HG02970 (cell line): ENCODE measurements around the gene GPR152.
A peak's percentile ranks its signal among the peaks of the same experiment; 100 is the strongest.
"Not testable (repeated sequence)": the region's sequence is repeated elsewhere in the genome, so short reads cannot be mapped to it uniquely, and the experiment has no call there.

Source experiments
- ATAC-seq: cut with Tn5 transposase; IDR thresholded peaks from one replicate; pipeline ENCODE4 v1.9.1; 2021; ENCODE audit warnings: mild to moderate bottlenecking, moderate library complexity, moderate number of reproducible peaks; ENCODE audit not compliant: unreplicated experiment, low FRiP score

Gene GPR152

DNA sequence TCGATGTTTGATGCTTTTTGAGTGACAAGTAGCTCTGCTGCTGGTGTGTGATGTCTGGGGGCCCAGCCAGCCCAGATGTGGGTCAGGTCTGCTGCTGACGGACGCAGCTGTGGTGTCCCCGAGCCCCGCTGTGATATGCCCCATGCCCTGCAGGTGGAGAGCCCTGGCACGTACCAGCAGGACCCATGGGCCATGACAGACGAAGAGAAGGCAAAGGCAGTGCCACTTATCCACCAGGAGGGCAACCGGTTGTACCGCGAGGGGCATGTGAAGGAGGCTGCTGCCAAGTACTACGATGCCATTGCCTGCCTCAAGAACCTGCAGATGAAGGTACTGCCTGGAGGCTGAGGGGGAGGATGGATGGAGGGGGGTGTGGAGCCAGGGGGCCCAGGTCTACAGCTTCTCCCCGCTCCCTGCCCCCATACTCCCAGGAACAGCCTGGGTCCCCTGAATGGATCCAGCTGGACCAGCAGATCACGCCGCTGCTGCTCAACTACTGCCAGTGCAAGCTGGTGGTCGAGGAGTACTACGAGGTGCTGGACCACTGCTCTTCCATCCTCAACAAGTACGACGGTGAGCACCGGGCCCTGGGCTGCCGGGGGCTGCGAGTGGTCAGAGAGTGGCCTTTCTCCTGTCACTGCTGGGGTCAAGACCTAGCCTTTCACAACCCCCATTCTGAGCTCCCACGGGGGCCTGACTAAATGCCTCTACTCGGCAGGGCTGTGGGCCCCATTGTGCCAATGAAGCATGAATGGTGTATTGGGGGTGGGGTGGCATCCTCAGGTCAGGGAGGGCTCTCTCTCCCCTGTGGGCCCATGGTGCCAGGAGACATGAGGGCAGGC lies 37.6 kb upstream of the GPR152 start:
- no peak for ATAC-seq

DNA sequence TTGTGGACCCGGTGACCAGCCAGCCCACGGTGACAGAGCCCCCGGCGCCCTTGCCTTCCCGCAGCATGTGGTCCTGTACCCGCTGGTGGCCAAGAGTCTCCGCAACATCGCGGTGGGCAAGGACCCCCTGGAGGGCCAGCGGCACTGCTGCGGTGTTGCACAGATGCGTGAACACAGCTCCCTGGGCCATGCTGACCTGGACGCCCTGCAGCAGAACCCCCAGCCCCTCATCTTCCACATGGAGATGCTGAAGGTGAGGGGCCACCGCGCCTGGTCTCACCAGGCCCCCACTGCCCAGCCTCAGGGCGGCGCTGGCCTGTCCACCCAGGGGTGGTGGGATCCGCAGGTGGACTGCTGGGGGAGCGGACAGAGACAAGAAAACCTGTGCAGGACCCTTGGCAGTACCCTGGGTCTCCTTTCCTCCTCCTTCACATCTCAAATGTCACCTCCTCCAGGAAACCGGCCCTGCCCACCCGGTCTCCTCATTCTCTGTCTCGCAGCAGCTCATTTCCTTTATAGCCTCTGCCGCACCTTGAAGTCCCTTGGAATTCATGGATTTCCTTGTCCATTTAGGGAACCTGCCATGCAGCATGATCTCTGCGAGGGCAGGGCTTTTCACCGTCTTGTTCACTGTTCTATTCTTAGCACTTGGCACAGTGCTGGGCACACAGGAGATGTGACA lies 36.8 kb upstream of the GPR152 start:
- ATAC-seq, result no peak

DNA sequence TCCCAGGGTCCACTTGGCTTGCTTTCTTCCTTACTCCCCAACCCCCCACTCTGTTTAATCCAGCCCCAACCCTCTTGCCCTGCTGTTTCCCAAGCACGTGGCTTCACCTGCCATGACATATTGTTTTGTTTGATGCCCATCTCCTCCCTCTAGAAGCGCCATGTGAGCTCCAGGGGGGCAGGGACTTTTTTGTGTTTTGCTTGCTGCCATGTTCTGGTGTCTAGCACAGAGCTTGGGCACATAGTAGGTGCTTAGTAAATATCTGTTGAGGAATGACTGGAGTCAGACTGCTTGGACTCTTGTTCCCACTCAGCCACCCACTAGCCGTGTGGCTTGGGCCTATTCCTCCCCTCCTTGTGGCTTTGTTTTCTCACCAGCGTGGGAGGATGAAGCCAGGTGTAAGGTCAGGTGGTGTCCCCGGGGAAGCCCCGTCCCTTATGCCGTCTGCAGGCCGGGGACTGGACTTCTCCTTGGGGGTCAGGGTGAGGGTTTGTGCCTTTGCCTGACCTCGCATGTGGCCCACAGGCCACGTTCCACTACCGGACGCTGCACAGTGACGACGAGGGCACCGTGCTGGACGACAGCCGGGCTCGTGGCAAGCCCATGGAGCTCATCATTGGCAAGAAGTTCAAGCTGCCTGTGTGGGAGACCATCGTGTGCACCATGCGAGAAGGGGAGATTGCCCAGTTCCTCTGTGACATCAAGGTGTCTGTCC lies 34.1 kb upstream of the GPR152 start:
- no peak for ATAC-seq

DNA sequence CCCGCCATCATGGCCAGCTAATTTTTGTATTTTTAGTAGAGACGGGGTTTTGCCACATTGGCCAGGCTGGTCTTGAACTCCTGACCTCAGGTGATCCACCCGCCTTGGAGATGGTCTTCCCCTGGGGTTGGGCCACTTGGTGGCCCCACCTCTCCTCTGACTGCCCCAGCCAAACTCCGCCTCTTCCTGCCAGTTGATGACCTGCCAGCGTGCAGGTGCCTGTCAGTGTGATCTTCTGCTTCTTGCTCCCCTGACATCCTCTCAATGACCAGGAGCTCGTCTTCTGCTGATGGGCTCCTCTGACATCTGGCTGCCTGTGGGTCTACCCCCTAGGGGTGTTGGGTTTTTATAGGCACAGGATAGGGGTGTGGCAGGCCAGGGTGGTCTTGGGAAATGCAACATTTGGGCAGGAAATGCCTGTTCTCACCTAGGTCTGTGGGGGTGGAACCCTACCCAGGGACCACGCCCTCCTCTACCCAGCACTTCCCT lies 33.4 kb upstream of the GPR152 start:
- ATAC-seq, result not testable (repeated sequence)

DNA sequence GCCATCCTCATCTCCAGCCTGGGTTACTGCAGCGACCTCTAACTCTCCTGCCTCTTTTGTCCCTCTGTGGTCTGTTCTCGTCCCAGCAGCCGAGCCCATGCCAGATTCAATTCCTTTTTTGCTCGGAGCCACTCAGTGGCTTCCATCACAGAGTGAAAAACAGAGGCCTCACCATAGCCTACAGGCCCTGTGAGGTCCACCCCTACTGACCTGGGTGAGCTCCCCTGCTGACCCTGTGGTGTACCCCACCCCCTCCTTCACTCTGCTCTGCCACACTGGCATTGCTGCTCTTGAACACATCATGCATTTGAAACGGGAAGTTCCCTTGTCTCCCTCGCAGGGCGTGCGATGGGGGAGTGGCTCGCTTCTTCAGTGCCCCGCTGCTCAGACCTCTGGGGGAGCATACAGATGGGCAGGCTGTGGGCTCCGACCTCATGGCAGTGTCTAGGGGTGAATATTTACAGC lies 32.4 kb upstream of the GPR152 start:
- no peak for ATAC-seq

DNA sequence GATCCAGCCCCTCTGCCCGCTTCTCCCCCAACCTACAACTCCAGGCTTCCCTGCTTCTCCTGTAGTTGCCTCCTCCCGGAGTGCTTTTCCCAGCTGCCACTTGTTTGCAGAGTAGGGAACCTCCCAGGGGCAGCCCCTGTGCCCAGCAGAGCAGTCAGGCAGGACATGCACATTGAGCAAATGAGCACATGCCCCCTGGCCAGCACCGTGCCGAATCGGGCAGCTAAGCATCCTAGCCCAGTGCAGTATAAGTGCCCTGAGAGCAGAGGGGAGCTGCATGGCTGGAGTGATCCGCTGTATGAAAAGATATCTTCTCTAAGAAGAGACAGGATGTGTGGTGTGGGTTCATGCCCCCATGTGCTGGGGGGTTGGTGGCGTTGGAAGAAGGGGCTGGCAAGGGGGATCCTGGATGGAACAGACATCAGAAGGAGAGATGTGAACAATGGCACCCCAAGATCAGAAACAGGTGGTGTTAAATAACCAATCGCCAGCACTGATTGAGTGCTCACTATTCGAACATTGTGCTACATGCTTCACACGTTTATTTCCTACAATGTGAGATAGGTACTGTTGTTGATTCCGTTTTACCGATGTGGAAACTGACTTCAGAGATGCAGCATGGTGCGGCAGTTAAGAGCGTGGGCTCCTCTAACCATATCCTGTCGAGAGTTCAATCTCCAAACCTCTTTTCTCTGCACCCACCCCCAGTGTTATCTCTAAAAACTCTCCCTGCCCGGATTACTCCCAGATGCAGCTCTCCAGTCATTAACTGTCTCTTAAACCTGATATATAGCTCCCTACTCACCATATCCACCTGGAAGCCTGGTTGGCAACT lies 31.5 kb upstream of the GPR152 start:
- no peak for ATAC-seq

DNA sequence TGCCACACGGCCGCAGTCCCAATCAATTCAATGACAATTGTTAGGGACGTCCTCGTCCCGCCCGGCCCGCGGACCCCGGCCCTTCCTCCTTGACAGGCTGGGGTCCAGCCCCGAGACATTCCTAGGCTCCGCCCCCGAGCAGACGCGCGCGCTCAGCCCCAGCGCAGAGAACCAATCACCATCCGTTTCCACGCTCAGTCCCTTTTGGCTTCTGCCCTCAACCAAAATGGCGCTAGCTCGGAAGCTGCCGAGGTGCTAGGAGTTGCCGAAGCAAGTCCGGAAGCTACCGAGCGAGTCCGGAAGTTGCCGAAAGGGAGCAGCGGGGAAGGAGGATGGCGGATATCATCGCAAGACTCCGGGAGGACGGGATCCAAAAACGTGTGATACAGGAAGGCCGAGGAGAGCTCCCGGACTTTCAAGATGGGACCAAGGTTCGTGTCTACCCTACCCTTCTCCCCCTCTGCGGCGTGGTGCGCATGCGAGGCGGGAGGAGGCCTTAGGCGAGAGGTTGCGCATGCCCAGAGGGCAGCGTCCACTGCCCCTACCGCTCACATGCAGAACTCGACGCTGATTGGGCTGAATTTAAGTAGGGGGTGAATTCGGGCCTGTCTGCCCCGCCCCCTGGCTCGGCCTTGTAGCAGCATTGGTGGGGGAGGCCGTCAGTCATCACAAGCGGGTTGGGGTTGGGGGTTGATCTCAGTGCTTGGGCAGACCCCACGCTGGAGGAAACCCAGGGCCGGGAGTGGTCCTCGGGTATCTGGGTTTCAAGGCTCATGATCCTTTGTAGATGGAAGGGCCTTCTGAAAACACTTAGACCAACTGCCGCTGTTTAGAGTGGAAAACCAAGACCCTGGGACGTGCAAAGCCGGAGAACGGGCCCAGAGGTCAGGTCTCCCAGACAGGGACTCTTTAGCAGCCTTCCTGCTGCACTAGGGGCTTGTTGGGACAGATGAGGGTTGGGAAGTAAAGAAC lies 30.6 kb upstream of the GPR152 start, which contains the start of gene AIP:
Gene AIP (plus strand): TSS at position 200 of the 972 bp plus-strand sequence. CDS start 133 bp downstream, at position 333.
- ATAC-seq, result peak; percentile 71

DNA sequence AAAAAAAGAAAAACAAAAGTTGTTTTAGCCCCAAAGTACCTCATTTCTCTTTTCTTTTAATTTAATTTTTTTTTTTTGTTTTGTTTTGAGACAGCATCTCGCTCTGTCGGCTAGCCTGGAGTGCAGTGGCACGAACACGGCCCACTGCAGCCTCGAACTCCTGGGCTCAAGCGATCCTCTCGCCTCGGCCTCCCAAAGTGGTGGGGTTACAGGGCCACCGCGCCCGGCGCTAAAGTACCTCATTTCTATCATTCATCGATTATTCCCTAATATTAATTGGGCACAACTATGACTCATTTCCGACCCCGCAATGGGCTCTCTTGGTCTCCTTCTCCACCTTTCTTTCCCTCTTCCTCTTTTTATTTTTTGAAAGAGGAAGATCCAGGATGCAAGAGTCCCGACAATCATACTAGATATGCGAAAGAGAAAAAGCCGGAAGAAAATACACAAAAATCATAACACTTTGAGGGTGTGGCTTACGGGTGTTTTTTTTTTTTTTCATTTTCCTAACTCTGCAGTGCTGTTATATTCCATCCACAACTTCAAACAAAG lies 29.8 kb upstream of the GPR152 start:
- no peak for ATAC-seq

DNA sequence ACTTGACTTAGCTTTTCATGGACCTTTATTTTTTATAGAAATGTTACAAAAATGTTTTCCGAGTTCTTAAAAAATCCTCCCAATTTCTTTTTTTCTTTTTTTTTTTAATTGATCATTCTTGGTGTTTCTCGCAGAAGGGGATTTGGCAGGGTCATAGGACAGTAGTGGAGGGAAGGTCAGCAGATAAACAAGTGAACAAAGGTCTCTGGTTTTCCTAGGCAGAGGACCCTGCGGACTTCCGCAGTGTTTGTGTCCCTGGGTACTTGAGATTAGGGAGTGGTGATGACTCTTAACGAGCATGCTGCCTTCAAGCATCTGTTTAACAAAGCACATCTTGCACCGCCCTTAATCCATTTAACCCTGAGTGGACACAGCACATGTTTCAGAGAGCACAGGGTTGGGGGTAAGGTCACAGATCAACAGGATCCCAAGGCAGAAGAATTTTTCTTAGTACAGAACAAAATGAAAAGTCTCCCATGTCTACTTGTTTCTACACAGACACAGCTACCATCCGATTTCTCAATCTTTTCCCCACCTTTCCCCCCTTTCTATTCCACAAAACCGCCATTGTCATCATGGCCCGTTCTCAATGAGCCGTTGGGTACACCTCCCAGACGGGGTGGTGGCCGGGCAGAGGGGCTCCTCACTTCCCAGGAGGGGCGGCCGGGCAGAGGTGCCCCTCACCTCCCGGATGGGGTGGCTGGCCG lies 25.0 kb upstream of the GPR152 start:
- ATAC-seq, result not testable (repeated sequence)

DNA sequence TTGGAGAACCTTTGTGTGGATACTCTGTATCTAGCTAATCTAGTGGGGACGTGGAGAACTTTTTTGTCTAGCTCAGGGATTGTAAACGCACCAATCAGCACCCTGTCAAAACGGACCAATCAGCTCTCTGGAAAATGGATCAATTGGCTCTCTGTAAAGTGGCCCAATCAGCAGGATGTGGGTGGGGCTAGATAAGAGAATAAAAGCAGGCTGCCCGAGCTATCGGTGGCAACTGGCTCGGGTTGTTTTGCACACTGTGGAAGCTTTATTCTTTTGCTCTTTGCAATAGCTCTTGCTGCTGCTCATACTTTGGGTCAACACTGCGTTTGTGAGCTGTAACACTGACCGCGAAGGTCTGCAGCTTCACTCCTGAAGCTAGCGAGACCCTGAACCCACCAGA lies 24.2 kb upstream of the GPR152 start:
- ATAC-seq, result not testable (repeated sequence)

DNA sequence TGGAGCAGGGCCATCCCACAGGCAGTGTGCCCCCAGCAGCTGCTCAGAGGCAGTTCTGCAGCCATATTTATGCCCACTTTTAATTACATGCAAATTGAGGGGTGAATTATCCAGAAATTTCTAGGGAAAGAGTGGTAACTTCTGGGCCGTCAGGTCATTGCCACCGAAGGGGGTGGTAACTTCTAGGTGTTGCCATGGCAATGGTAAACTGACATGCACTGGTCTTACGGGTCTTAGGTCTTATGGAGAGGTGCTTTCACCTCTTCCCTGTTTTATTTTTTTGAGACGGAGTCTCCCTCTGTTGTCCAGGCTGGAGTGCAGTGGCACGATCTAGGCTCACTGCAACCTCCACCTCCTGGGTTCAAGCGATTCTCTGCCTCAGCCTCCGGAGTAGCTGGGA lies 20.4 kb upstream of the GPR152 start:
- no peak for ATAC-seq

DNA sequence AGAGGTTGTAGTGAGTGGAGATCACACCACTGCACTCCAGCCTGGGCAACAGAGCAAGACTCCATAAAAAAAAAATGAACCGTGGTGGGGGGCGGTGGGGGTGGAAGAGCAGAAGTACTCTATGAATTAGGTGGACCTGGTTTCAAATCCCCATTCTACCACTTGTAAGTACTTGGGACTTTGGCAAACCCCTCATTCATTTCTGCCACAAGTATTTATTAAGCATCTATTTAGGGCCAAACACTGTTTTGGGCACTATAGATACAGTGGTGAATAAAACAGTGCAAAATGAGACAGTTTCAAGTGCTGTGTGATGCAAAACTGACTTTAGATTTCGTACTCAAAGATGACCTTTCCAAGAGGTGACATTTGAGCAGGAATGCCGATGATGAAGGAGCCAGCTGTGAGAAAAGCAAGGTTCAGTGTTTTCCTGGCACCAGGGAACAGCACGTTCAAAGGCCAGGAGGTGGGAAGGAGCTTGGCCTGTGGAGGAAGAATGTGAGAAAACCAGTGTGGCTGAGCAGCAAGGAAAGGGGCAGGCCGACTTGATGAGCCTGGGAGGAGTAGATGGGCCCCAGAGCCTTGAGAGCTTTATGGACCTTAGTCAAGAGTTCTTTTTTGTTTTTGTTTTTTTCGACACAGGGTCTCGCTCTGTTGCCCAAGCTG lies 17.9 kb upstream of the GPR152 start:
- no peak for ATAC-seq

DNA sequence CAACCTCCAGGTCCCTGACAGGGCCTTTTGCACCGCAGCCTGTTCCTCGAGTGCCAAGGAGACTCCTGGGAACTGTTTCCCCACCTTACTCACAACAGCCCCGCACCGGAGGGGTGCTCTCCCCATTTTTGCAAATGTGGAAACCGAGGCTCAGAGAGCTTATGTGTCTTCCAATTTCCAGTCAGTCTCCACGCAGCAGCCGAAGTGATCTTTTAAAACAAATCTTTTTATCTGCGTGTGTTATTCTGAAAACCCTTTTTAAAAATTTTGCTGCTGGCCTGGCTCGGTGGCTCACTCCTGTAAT lies 16.9 kb upstream of the GPR152 start:
- ATAC-seq, result no peak

DNA sequence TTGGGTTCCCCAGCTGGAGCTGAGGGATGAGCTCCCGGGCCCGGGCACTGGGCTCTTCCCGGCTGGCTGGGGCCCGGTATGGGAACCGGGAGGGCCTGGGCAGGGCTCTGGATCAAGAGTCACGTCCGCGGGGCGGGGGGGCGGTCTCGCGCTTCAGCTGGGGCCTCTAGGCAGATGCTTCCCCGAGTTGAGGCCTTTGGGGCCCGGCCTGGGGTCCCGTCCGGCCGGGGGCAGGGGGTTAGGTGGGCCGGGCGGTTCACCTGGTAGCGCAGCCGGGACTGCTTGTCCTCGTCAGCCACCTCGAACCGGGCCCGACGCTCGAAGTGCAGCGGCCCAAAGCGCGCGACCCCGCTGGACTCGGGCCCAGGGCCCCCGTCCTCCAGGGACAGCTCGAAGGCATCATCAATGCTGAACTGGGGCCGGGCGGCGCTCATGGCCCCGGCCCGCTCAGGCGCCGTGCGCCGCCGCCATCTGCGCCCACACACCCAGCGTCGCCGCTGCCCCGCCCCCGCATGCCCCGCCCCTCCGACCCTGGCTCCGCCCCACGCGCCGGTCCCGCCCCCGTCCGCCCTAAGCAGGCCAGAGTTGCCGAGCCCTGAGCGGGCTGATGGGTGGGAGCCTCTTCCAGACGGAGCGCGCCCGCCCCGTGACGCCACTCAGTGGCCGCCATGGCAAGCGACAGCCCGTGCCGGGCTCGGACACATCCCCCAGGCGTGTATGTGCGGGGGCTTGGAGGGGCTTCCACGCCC lies 16.4 kb upstream of the GPR152 start, which contains the start of gene TMEM134:
Gene TMEM134 (minus strand): TSS at position 493 of the 749 bp plus-strand sequence. CDS start 59 bp downstream, at position 434.
- peak; percentile 74 for ATAC-seq

DNA sequence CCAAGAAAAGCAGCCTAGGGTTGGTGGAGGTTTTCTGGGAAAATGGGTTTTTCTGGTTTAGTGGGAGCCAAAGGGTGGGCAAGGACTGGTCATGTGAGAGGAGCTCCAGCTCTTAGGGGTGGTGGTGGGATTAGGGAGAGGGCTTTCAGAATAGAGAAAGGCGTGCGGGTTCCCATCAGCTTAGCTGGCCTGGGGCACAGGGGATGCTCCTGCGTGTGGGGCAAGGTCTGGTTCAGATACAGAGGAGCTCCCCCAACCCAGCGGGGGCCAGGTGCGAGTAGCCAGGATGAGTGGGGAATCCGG lies 15.9 kb upstream of the GPR152 start:
- no peak for ATAC-seq

DNA sequence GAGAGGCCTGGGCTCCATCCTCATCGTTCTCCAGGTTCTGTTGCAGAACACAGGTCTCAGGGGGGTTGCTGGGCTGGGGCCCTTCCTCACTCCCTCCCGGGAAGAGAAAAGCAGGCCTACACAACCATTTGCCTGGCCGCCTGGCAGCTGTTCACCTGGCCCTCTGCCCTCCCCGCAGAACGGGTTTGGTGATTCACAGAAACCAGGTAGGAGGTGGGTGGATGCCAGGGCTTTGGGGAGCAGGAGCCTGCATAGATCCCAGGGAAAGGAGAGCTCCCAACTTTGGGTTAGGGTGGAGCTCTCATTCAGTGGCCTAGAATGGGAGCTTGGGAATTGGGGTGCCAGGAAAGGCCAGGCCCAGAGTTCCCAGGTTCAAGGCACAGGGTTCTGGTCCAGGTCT lies 15.5 kb upstream of the GPR152 start:
- ATAC-seq, result no peak
